ENCODE data around the gene PDE4D.

Gene PDE4D

GRCh38 chr5:59008816-59009473 lies 884.6 kb downstream of the PDE4D start:
- no peak for DNase-seq (ENCODE audit: low read depth)
- TF ChIP-seq, protein P1, sequence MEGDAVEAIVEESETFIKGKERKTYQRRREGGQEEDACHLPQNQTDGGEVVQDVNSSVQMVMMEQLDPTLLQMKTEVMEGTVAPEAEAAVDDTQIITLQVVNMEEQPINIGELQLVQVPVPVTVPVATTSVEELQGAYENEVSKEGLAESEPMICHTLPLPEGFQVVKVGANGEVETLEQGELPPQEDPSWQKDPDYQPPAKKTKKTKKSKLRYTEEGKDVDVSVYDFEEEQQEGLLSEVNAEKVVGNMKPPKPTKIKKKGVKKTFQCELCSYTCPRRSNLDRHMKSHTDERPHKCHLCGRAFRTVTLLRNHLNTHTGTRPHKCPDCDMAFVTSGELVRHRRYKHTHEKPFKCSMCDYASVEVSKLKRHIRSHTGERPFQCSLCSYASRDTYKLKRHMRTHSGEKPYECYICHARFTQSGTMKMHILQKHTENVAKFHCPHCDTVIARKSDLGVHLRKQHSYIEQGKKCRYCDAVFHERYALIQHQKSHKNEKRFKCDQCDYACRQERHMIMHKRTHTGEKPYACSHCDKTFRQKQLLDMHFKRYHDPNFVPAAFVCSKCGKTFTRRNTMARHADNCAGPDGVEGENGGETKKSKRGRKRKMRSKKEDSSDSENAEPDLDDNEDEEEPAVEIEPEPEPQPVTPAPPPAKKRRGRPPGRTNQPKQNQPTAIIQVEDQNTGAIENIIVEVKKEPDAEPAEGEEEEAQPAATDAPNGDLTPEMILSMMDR (conservative IDR thresholded peaks at IDR 0.05; ENCODE audit: control insufficient read depth, insufficient read depth, low read depth, low read length) = no peak
- no peak overlapping the region for H3K4me3 ChIP-seq (ENCODE audit: control insufficient read depth, low read depth, low read length)

DNA sequence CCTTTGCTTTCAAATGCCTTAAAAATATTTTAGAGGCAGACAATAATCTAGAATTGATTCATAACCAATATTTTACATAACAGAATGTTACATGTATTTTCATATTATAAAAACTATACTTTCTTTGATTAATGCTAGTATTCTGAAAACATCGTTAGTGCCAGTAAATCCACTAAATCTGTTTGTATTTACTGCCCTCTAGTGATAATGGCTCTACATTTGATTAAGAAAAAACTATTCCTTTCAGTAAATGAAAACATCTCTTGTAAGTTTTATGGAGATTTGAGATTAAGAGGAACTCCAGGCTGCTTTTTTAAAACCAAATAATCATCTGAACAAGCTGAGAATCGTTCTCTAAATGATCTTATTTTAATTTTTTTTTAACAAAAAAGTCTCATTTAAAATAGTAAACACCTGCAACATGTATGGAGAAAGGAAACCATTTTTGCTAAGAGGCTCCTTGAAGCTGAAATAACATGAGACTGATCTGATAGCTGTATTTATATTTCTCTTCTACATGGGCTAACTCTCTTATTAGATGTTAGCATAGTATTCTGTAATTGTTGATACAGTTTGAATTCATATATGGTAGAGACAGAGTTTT lies 886.0 kb downstream of the PDE4D start:
- no peak overlapping the region for H3K4me3 ChIP-seq (ENCODE audit: control insufficient read depth, low read depth, low read length)
- DNase-seq (ENCODE audit: low read depth) = peak; percentile 60
- TF ChIP-seq, protein P1 (conservative IDR thresholded peaks at IDR 0.05; ENCODE audit: control insufficient read depth, insufficient read depth, low read depth, low read length) = peak; percentile 50

GRCh38 chr5:59005934-59006701 lies 887.4 kb downstream of the PDE4D start:
- TF ChIP-seq, protein P1 (conservative IDR thresholded peaks at IDR 0.05; ENCODE audit: control insufficient read depth, insufficient read depth, low read depth, low read length) = no peak
- no peak overlapping the region for H3K4me3 ChIP-seq (ENCODE audit: control insufficient read depth, low read depth, low read length)
- DNase-seq (ENCODE audit: low read depth) = no peak

GRCh38 chr5:59003641-59004040 lies 889.9 kb downstream of the PDE4D start:
- TF ChIP-seq, protein P1 (conservative IDR thresholded peaks at IDR 0.05; ENCODE audit: control insufficient read depth, insufficient read depth, low read depth, low read length) = no peak
- H3K4me3 ChIP-seq (ENCODE audit: control insufficient read depth, low read depth, low read length) = no peak overlapping the region
- DNase-seq (ENCODE audit: low read depth) = no peak

DNA sequence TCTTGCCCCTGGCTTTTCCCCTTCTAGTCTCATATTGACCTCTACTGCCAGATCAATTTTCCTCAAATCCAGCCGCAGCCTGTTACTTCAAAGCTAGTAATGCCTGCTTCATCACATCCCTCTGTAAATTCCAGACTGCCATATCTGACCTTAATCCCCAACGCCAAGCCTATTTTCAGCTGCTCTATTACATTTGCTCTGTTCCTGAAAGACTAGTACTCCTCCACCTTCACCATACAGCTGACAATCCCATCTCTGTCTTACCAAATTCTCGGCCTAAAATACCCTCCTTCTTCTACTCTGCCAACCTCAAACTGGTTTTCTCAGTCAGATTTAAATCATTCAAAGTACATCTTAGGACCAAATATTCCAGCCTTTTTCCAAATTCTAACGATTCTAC lies 890.4 kb downstream of the PDE4D start:
- TF ChIP-seq, protein P1 (conservative IDR thresholded peaks at IDR 0.05; ENCODE audit: control insufficient read depth, insufficient read depth, low read depth, low read length) = no peak
- H3K4me3 ChIP-seq (ENCODE audit: control insufficient read depth, low read depth, low read length) = no peak overlapping the region
- no peak for DNase-seq (ENCODE audit: low read depth)

- H3K4me3 ChIP-seq (ENCODE audit: control insufficient read depth, low read depth, low read length) = no peak overlapping the region
- TF ChIP-seq, protein P1 (conservative IDR thresholded peaks at IDR 0.05; ENCODE audit: control insufficient read depth, insufficient read depth, low read depth, low read length) = no peak
- no peak for DNase-seq (ENCODE audit: low read depth)
Observed at GRCh38 chr5:59002162-59002825, 891.2 kb downstream of the PDE4D start.
